Measurements from ENCODE around the gene CNTNAP5. TPM values are rescaled to one million over a fixed set of nuclear protein-coding genes. Genes with fewer than 3 reads are reported as not detected.

The CNTNAP5 gene
- total and polyA plus RNA-seq, 4 donors = 16.7 to 63.2 (median 39.1) TPM

GRCh38 chr2:124887466-124887865, 862.4 kb downstream of the CNTNAP5 start:
- H3K27me3 ChIP-seq (ENCODE audit: control insufficient read depth, insufficient read depth, low read length) = no peaks in the 10 kb centered on the region
- no peaks in the 10 kb centered on the region for H3K9me3 ChIP-seq (ENCODE audit: control insufficient read depth, insufficient read depth, low read length)
- no peaks in the 10 kb centered on the region for H3K4me1 ChIP-seq (ENCODE audit: control insufficient read depth, insufficient read depth, low read length)
- no peaks in the 10 kb centered on the region for H3K36me3 ChIP-seq (ENCODE audit: control insufficient read depth, insufficient read depth, low read length)
- peak in 1 of 6 donors; percentile 63 for DNase-seq (ENCODE audit: low read depth in 4 of 6, low spot score in 6 of 6)
- H3K4me3 ChIP-seq (ENCODE audit: low read depth, low read length) = no peak overlapping the region
- WGBS (ENCODE audit: insufficient coverage) = no CpG with 5 or more reads among the region's 3 CpGs
- H3K27ac ChIP-seq (ENCODE audit: low read depth, low read length) = no peak overlapping the region

GRCh38 chr2:124888431-124888830, 863.3 kb downstream of the CNTNAP5 start:
- DNase-seq (ENCODE audit: low read depth in 4 of 6, low spot score in 6 of 6) = no peak
- H3K4me1 ChIP-seq (ENCODE audit: control insufficient read depth, insufficient read depth, low read length) = no peaks in the 10 kb centered on the region
- WGBS (ENCODE audit: insufficient coverage) = no CpG with 5 or more reads among the region's 1 CpG
- H3K27ac ChIP-seq (ENCODE audit: low read depth, low read length) = no peak overlapping the region
- H3K27me3 ChIP-seq (ENCODE audit: control insufficient read depth, insufficient read depth, low read length) = no peaks in the 10 kb centered on the region
- H3K9me3 ChIP-seq (ENCODE audit: control insufficient read depth, insufficient read depth, low read length) = no peaks in the 10 kb centered on the region
- H3K4me3 ChIP-seq (ENCODE audit: low read depth, low read length) = no peak overlapping the region
- no peaks in the 10 kb centered on the region for H3K36me3 ChIP-seq (ENCODE audit: control insufficient read depth, insufficient read depth, low read length)

GRCh38 chr2:124894199-124894598, 869.1 kb downstream of the CNTNAP5 start:
- Histone ChIP-seq H3K4me3 (ENCODE audit: low read depth, low read length) (no peak overlapping the region), H3K4me1 (ENCODE audit: control insufficient read depth, insufficient read depth, low read length) (no peaks in the 10 kb centered on the region), H3K36me3 (ENCODE audit: control insufficient read depth, insufficient read depth, low read length) (no peaks in the 10 kb centered on the region), H3K9me3 (ENCODE audit: control insufficient read depth, insufficient read depth, low read length) (no peaks in the 10 kb centered on the region), H3K27ac (ENCODE audit: low read depth, low read length) (no peak overlapping the region), H3K27me3 (ENCODE audit: control insufficient read depth, insufficient read depth, low read length) (no peaks in the 10 kb centered on the region)
- 83% methylated on average over 1 of the region's 2 CpGs for WGBS (ENCODE audit: insufficient coverage)
- no peak for DNase-seq (ENCODE audit: low read depth in 4 of 6, low spot score in 6 of 6)

- Histone ChIP-seq H3K4me1 (ENCODE audit: control insufficient read depth, insufficient read depth, low read length) (no peaks in the 10 kb centered on the region), H3K36me3 (ENCODE audit: control insufficient read depth, insufficient read depth, low read length) (no peaks in the 10 kb centered on the region), H3K27me3 (ENCODE audit: control insufficient read depth, insufficient read depth, low read length) (no peaks in the 10 kb centered on the region), H3K9me3 (ENCODE audit: control insufficient read depth, insufficient read depth, low read length) (no peaks in the 10 kb centered on the region), H3K4me3 (ENCODE audit: low read depth, low read length) (no peak overlapping the region), H3K27ac (ENCODE audit: low read depth, low read length) (no peak overlapping the region)
- WGBS (ENCODE audit: insufficient coverage) = no CpG with 5 or more reads among the region's 4 CpGs
- DNase-seq (ENCODE audit: low read depth in 4 of 6, low spot score in 6 of 6) = no peak
Measured at GRCh38 chr2:124898827-124899226, 873.7 kb downstream of the CNTNAP5 start.

GRCh38 chr2:124908411-124908810, 883.3 kb downstream of the CNTNAP5 start:
- Histone ChIP-seq H3K4me1 (ENCODE audit: control insufficient read depth, insufficient read depth, low read length) (no peaks in the 10 kb centered on the region), H3K27ac (ENCODE audit: low read depth, low read length) (no peak overlapping the region), H3K4me3 (ENCODE audit: low read depth, low read length) (no peak overlapping the region), H3K9me3 (ENCODE audit: control insufficient read depth, insufficient read depth, low read length) (no peaks in the 10 kb centered on the region), H3K27me3 (ENCODE audit: control insufficient read depth, insufficient read depth, low read length) (no peaks in the 10 kb centered on the region), H3K36me3 (ENCODE audit: control insufficient read depth, insufficient read depth, low read length) (no peaks in the 10 kb centered on the region)
- WGBS (ENCODE audit: insufficient coverage) = no CpG with 5 or more reads among the region's 2 CpGs
- no peak for DNase-seq (ENCODE audit: low read depth in 4 of 6, low spot score in 6 of 6)

GRCh38 chr2:124911560-124911959, 886.5 kb downstream of the CNTNAP5 start:
- Histone ChIP-seq H3K4me1 (ENCODE audit: control insufficient read depth, insufficient read depth, low read length) (no peaks in the 10 kb centered on the region), H3K27ac (ENCODE audit: low read depth, low read length) (no peak overlapping the region), H3K27me3 (ENCODE audit: control insufficient read depth, insufficient read depth, low read length) (no peaks in the 10 kb centered on the region), H3K9me3 (ENCODE audit: control insufficient read depth, insufficient read depth, low read length) (no peaks in the 10 kb centered on the region), H3K4me3 (ENCODE audit: low read depth, low read length) (no peak overlapping the region), H3K36me3 (ENCODE audit: control insufficient read depth, insufficient read depth, low read length) (peaks cover 6% of the 10 kb centered on the region)
- WGBS (ENCODE audit: insufficient coverage) = 67% methylated on average over 4 of the region's 5 CpGs
- peak in 1 of 6 donors; percentile 55 for DNase-seq (ENCODE audit: low read depth in 4 of 6, low spot score in 6 of 6)

GRCh38 chr2:124913868-124914267, 888.8 kb downstream of the CNTNAP5 start:
- Histone ChIP-seq H3K4me3 (ENCODE audit: low read depth, low read length) (no peak overlapping the region), H3K36me3 (ENCODE audit: control insufficient read depth, insufficient read depth, low read length) (peaks cover 6% of the 10 kb centered on the region), H3K27me3 (ENCODE audit: control insufficient read depth, insufficient read depth, low read length) (no peaks in the 10 kb centered on the region), H3K27ac (ENCODE audit: low read depth, low read length) (no peak overlapping the region), H3K4me1 (ENCODE audit: control insufficient read depth, insufficient read depth, low read length) (no peaks in the 10 kb centered on the region), H3K9me3 (ENCODE audit: control insufficient read depth, insufficient read depth, low read length) (no peaks in the 10 kb centered on the region)
- WGBS (ENCODE audit: insufficient coverage) = 96% methylated on average over 5 of the region's 9 CpGs
- DNase-seq (ENCODE audit: low read depth in 4 of 6, low spot score in 6 of 6) = no peak

GRCh38 chr2:124915567-124915966, 890.5 kb downstream of the CNTNAP5 start:
- WGBS (ENCODE audit: insufficient coverage) = 100% methylated on average over 1 of the region's 1 CpG
- H3K4me3 ChIP-seq (ENCODE audit: low read depth, low read length) = no peak overlapping the region
- no peak overlapping the region for H3K27ac ChIP-seq (ENCODE audit: low read depth, low read length)
- DNase-seq (ENCODE audit: low read depth in 4 of 6, low spot score in 6 of 6) = no peak
- no peaks in the 10 kb centered on the region for H3K27me3 ChIP-seq (ENCODE audit: control insufficient read depth, insufficient read depth, low read length)
- H3K36me3 ChIP-seq (ENCODE audit: control insufficient read depth, insufficient read depth, low read length) = peaks cover 6% of the 10 kb centered on the region
- H3K4me1 ChIP-seq (ENCODE audit: control insufficient read depth, insufficient read depth, low read length) = no peaks in the 10 kb centered on the region
- no peaks in the 10 kb centered on the region for H3K9me3 ChIP-seq (ENCODE audit: control insufficient read depth, insufficient read depth, low read length)

- DNase-seq (ENCODE audit: low read depth in 4 of 6, low spot score in 6 of 6) = no peak
- 93% methylated on average over 2 of the region's 2 CpGs for WGBS (ENCODE audit: insufficient coverage)
- peaks cover 3% of the 10 kb centered on the region for H3K36me3 ChIP-seq (ENCODE audit: control insufficient read depth, insufficient read depth, low read length)
- no peaks in the 10 kb centered on the region for H3K27me3 ChIP-seq (ENCODE audit: control insufficient read depth, insufficient read depth, low read length)
- H3K27ac ChIP-seq (ENCODE audit: low read depth, low read length) = no peak overlapping the region
- H3K9me3 ChIP-seq (ENCODE audit: control insufficient read depth, insufficient read depth, low read length) = no peaks in the 10 kb centered on the region
- no peaks in the 10 kb centered on the region for H3K4me1 ChIP-seq (ENCODE audit: control insufficient read depth, insufficient read depth, low read length)
- no peak overlapping the region for H3K4me3 ChIP-seq (ENCODE audit: low read depth, low read length)
Measured at GRCh38 chr2:124919296-124919695, 894.2 kb downstream of the CNTNAP5 start.

- Histone ChIP-seq H3K4me3 (ENCODE audit: low read depth, low read length) (no peak overlapping the region), H3K9me3 (ENCODE audit: control insufficient read depth, insufficient read depth, low read length) (no peaks in the 10 kb centered on the region), H3K27me3 (ENCODE audit: control insufficient read depth, insufficient read depth, low read length) (no peaks in the 10 kb centered on the region), H3K27ac (ENCODE audit: low read depth, low read length) (no peak overlapping the region), H3K4me1 (ENCODE audit: control insufficient read depth, insufficient read depth, low read length) (no peaks in the 10 kb centered on the region), H3K36me3 (ENCODE audit: control insufficient read depth, insufficient read depth, low read length) (no peaks in the 10 kb centered on the region)
- no peak for DNase-seq (ENCODE audit: low read depth in 4 of 6, low spot score in 6 of 6)
- WGBS (ENCODE audit: insufficient coverage) = no CpG with 5 or more reads among the region's 1 CpG
Measured at GRCh38 chr2:124920448-124920847, 895.4 kb downstream of the CNTNAP5 start.
